GM21528 (cell line): Measurements from ENCODE around the gene MYCT1.
"Not testable (repeated sequence)": the region's sequence is repeated elsewhere in the genome, so short reads cannot be mapped to it uniquely, and the experiment has no call there.

Experiments
- ATAC-seq: cut with Tn5 transposase; IDR thresholded peaks from one replicate; pipeline ENCODE4 v1.9.1; 2021; ENCODE audit warnings: mild to moderate bottlenecking, moderate library complexity; ENCODE audit not compliant: unreplicated experiment, low FRiP score

Gene MYCT1, protein sequence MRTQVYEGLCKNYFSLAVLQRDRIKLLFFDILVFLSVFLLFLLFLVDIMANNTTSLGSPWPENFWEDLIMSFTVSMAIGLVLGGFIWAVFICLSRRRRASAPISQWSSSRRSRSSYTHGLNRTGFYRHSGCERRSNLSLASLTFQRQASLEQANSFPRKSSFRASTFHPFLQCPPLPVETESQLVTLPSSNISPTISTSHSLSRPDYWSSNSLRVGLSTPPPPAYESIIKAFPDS

DNA sequence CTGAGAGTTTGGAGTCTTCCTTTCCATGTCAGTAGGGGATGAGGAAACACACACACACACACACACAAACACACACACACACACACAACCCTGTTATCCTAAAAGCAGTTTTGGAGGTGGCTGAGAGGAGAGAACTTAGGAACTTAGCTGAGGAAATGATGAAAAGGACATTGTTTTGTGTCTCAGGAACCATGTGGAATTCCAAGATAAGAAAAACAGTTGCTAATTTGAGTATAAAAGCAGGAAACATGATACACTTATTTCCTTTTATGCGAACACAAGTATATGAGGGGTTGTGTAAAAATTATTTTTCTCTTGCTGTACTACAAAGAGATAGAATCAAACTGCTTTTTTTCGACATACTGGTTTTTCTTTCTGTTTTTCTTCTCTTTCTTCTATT, at the start of gene MYCT1:
MYCT1 (plus strand) TSS at position 264 of the 400 bp plus-strand sequence; CDS start at position 270, 6 bp downstream.
- no peak for ATAC-seq

- no peak for ATAC-seq
Measured at GRCh38 chr6:152648105-152648504, 49.6 kb upstream of the MYCT1 start.

GRCh38 chr6:152651986-152652385, 45.7 kb upstream of the MYCT1 start:
- no peak for ATAC-seq

DNA sequence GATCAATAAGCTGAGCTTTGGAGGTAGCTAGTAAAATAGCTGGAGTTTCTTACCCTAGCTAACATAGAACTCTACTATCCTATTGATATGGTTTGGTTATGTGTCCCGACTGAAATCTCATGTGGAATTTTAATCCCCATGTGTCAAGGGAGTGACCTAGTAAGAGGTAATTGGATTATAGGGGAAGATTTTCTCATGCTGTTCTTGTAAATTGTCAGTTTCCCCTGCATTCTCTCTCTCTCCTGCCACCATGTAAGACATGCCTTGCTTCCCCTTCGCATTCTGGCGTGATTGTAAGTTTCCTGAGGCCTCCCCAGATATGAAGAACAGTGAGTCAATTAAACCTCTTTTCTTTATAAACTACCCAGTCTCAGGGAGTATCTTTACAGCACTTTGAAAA, 35.9 kb upstream of the MYCT1 start:
- no peak for ATAC-seq

GRCh38 chr6:152669895-152670294, 27.8 kb upstream of the MYCT1 start:
- no peak for ATAC-seq

DNA sequence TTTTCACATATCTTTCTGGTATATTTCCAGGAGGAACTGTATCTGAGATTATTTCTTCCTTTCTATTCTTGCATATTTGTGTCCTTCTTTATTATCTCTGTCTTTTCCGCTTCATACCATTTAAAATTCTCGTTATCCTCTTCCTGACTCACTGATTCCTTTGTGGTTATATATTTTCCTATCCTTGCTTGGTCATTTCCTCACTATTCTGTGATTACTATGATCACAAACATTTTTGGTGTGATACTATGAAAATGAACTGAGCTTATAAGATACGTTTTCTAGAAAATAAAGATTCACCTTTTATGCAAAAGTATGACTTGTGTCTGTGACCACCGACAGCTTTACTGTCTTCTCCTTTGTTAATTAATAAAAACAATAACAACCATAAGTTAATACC, 26.5 kb upstream of the MYCT1 start:
- ATAC-seq, result no peak

GRCh38 chr6:152673236-152673635, 24.5 kb upstream of the MYCT1 start:
- no peak for ATAC-seq

DNA sequence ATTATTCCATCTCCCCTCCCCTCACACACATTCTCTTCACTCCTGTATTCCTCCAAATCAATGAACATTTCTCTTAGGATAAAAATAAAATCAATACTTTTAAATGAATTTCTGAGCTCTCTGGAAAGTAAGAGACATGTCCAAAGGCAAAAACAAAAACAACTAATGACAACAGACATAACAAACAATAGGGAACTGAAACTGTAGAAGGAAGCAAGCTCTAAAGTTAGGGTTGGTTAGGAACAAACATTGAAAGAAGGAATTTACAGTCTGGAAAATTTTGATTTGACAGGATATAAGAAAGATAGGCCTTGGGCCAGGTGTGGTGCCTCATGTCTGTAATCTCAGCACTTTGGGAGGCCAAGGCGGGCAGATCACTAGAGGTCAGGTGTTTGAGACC, 17.5 kb upstream of the MYCT1 start:
- ATAC-seq, result no peak

GRCh38 chr6:152680879-152681517, 16.7 kb upstream of the MYCT1 start:
- ATAC-seq, result no peak

GRCh38 chr6:152682141-152682540, 15.6 kb upstream of the MYCT1 start:
- ATAC-seq, result no peak

DNA sequence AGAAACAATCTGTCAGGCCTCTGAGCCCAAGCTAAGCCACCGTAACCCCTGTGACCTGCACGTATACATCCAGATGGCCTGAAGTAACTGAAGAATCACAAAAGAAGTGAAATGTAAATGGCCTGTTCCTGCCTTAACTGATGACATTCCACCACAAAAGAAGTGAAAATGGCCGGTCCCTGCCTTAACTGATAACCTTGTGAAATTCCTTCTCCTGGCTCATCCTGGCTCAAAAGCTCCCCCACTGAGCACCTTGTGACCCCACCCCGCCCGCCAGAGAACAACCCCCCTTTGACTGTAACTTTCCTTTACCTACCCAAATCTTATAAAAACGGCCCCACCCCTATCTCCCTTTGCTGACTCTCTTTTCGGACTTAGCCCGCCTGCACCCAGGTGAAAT, 14.8 kb upstream of the MYCT1 start:
- ATAC-seq, result not testable (repeated sequence)

GRCh38 chr6:152685819-152686218, 11.9 kb upstream of the MYCT1 start:
- no peak for ATAC-seq

GRCh38 chr6:152695372-152696045, 2.2 kb upstream of the MYCT1 start:
- ATAC-seq, result no peak

- ATAC-seq, result no peak
Measured at GRCh38 chr6:152696522-152696921, 1.2 kb upstream of the MYCT1 start.

- no peak for ATAC-seq
Measured at GRCh38 chr6:152698692-152699091, 995 bp downstream of the MYCT1 start.

GRCh38 chr6:152700427-152700826, 2.7 kb downstream of the MYCT1 start:
- ATAC-seq, result no peak

GRCh38 chr6:152701081-152701862, 3.6 kb downstream of the MYCT1 start:
- ATAC-seq, result no peak

DNA sequence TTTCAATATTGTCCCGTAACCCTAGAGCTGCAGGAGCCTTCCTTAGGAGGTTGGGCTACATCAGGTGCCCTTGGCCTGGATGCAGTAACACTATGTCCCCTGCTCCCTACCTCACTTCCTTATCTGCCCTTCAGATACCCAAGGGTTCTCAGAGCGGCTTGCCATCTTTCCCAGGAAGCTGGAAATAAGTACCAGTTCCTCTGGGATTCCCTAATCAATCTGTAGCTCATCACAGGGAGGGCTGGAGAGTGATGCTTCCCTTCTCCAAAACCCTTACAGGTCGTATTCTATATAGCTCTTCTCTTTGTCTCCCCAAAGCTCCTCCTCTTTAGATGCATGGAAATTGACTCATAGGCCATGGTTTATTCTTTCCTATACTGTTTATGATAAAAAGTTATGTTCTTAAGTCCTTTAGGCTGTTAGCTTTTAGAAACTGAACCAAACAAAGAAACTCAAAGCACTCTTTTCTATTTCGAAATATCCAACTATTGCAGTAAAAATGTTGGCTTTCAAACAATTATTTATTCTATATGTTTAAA, 4.2 kb downstream of the MYCT1 start:
- no peak for ATAC-seq

DNA sequence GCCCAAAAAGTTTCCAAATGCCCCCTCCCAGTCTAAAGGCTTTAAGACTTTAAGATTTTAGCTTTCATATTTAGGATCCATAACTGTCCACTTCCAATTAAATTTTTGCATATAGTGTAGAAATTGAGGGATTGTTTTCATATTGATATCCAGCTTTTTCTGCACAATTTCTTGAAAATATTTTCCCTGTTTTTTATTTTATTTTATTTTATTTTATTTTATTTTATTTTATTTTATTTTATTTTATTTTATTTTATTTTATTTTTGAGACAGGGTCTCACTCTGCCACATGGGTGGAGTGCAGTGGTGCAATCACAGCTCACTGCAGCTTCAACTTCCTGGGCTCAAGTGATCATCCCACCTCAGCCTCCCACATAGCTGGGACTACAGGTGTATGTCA, 6.1 kb downstream of the MYCT1 start:
- not testable (repeated sequence) for ATAC-seq

- no peak for ATAC-seq
Measured at GRCh38 chr6:152705327-152705726, 7.6 kb downstream of the MYCT1 start.

- ATAC-seq, result no peak
Measured at GRCh38 chr6:152716322-152716721, 18.6 kb downstream of the MYCT1 start.
